Inferior parietal cortex (tissue), 1 donor: ENCODE results near the gene VAV2.

Experiments
- DNase-seq: peaks from one replicate; pipeline ENCODE4 v3.0.0-alpha.2; 2016; ENCODE audit errors: extremely low spot score

The VAV2 gene

DNA sequence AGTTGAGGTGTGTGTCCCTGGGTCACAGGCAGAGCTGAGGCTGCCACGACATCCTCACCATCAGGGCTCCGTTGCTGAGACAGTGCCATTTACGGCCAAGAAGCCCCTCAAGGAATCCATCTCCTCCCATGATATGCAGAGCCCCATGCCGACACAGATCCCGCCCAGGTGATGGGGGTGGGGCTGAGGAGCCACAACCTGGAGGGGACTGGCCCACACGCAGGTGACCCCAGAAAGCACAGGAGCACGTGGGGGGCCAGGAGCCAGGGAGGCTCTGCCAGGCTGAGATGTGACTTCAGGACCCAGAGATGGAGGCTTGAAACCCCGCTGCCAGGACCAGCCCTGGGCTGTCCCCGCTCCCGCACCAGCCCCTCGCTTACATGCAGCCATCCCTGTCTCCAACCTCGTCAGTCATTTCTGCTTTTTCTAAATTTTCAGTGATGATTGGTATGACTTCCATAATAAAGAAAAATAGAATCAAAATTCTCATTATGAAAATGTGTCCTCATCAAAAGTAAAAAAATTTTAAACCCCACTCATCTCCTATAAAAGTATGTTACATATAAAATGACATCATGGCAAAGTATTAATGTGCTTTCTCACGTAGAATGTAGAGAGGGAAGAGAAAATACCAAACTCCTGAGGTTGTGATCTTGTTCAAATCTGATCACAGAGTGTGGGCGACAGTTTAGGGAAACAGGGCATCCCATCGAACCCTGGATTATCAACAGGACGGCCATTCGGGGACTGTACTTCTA lies 155.9 kb downstream of the VAV2 start:
- DNase-seq, result no peak

DNA sequence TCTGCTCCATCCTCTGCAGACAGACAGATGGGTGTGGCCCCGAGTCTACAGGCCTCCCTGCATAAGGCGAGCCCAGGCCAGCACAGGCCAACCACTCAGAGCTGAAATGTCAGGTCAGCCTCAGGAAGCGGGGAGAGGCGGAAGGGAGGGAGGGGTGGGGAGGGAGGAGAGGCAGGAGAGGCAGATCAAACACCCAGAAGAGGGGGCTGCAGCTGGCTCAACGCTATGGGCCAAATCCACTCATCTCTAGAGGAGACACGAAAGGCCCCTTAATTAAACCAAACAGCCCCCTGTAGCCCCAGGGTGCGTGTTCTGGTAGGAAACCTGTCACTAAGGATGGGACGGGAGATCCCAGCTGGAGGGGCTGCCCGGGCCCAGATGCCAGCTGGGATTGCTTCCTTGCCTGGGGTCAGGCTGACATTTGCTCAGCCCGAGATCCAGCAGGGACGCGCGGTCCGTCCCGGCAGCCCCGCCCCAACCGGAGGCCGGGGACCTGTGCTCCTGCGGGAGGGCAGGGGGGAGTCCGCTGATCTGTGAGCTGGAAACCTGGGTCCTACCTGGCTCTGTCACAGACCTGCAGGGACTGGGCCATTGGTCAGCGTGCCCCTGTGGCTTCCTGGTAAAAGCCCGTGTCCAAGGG lies 156.7 kb downstream of the VAV2 start:
- no peak for DNase-seq

DNA sequence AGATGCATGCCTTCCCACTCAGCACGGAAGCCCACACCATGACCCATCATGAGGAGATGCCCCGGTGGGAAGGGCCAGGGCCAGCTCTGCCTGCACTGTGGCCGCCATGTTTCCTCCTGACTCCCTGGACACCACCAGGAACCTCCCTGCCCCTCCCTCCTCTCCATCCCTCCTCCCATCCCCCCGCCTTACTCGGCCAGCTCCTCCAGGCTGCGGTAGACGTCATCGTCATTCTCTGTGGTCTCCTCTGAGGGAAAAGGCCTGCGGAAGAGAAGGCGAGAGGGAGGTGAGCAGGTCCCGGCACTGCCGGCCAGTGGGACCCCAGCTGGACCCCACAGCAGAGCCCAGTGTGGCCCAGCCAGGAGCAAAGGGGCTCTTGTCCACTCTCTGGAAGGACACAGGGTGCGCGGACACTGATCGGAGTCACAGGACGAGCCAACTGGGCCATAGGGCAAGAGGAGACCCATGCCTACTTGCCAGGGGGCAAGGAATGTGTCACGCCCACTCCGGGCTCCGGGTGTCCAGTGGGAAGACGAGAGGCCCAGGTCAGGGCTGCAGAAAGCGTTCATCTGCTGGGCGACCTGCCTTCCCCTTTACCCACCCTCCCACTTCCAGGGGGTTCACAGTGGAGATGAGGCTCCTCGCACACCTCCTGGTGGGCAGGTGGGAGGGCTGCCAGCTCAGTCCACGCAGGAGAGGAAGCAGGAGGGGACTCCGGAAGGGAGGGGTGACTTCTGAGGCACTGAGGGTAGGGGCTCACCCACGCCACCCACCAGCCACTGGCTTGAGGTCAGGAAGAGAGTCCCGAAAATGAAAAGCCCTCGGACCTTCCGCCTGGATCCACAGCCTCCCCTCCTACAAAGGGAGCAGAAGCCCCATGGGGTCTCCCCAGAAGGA lies 157.8 kb downstream of the VAV2 start:
- no peak for DNase-seq

DNA sequence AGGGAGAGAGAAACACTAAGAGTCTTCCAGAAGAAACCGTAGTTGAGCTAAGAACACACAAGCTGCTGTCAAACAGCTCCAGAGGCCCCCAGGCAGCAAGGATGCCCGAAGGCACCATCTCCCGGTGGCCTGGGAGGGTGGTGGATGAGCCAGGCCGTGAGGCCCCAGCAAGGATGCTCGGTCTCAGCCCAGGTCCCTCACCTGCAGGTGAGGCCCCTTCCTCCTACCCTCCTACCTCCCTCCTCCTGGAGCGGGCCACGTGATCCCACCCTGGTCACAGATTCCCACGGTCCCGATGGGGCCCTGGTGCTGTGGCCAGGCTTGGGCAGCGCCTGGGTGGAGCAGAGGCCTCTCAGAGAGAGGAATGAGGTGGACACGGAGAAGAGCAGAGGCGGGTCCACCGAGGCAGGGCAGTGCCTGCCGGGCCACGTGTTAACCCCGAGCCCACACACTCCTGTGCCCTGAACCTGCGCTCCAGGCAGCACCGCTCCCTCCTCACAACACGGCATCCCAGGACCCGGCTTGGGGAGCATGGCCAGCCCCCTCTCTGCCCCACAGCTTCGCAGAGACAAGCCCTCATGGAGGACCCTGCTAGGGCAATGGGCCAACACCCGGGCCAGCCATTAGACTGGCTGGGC lies 158.6 kb downstream of the VAV2 start:
- no peak for DNase-seq

DNA sequence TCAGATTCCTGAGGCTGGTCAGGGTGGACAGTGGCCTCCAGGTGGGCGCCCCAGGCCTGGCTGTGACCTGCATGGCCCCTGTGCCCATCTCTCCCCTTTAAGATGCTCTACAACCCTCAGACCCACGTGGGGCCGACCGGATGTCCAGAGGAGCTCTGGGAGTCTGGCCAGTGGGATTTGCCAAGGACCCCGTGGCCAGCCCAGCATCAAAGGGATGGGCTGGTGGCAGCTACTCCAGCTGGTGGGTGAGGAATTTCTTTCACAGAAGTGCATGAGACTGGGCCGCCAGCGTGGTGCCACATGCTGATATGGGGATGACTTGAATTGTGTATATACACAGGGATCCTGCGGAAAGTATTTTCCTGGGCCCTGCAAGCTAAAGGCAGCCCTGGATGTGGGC lies 159.2 kb downstream of the VAV2 start:
- DNase-seq, result no peak

DNA sequence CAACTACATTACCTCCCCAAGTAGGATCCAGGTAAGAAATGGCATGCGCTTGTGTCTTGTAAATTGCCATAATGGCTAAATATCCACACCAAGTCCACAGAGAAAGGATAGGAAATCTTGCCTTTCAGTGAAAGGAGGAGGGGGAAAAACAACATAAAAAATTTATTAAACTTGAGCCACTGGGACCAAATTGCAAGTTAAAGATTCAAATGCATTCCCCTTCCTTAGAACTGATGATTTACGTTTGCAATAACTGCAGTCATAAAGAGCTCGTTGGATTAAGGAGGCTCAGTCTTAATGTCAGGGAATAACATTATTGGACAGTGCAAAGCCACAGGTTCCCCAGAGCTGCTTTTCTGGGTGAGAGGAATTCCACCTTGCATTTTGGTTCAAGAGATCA lies 161.4 kb downstream of the VAV2 start:
- no peak for DNase-seq

DNA sequence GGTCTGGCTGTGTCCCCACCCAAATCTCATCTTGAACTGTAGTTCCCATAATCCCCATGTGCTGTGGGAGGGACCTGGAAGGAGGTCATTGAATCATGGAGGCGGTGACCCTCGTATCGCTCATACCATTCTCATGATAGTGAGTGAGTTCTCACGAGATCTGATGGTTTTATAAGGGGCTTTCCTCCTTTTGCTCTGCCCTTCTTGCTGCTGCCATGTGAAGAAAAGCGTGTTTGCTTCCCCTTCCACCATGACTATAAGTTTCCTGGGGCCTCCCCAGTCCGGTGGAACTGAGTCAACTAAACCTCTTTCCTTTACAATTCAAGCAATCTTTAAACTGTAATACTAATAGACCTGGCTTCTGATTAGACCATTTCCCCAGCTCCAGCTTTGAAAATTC lies 161.8 kb downstream of the VAV2 start:
- DNase-seq, result no peak

DNA sequence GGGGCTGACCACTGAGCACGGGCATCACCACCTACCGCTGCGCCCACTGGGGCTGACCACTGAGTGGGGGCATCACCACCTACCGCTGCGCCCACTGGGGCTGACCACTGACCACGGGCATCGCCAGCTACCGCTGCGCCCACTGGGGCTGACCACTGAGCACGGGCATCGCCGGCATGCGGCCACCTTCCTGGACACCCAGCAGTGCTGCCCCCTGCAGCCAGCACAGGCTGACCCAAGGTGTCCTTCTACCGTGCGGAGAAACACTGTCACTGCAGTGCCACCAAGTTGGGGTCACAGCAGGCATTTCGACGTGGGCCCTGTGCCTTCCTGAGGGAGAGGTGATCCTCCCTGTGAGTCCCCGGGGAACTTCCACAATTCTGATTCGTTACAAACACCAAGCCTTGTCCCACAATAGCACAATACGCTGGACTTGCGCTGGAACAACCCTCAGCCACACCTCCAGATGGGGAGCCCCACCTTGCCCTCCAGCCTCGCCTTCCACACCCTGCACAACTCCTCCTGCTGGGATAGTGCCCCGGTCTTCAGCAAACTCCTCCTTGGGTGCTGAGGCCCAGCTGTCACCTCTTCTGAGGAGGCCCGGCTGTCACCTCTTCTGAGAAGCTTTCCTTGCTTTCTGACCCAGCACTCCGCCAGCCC lies 163.7 kb downstream of the VAV2 start:
- DNase-seq, result no peak

DNA sequence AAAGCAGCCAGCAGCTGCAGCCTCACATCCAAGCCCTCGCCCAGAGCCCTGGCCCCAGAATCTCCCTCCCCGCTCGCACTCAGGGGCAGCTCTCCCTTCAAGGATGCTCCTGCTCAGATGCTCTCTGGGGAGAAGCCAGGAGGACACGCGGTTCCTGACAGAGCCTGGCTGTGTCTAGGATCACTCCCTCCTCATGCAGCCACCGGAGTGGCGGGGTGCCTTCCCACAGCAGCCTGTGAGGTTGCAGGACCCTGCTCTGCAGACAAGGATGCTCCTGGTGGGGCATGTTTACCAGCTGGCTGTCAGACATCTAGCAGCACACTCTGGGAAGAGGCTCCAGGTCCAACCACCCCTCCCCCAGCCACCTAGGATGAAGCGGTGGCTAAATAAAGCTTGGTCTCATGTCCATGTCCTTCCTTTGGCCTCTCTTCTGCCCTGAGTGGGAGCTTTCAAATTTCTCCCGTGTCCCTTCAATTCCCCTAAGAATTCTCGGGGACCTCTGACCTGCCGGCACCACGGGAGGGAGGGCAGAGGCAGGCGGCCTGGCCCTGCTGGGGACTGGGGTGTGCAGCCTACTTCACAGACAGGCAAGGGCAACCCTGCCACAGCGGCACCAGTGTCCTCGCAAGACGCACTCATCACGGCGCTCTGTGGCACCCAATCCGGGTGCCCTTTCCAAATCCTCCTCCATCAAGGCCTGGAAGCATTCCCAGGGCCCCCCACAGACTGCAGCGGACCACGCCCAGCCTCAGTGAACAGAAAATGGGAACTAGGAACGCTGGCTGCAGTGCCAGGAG lies 165.6 kb downstream of the VAV2 start:
- DNase-seq, result no peak

DNA sequence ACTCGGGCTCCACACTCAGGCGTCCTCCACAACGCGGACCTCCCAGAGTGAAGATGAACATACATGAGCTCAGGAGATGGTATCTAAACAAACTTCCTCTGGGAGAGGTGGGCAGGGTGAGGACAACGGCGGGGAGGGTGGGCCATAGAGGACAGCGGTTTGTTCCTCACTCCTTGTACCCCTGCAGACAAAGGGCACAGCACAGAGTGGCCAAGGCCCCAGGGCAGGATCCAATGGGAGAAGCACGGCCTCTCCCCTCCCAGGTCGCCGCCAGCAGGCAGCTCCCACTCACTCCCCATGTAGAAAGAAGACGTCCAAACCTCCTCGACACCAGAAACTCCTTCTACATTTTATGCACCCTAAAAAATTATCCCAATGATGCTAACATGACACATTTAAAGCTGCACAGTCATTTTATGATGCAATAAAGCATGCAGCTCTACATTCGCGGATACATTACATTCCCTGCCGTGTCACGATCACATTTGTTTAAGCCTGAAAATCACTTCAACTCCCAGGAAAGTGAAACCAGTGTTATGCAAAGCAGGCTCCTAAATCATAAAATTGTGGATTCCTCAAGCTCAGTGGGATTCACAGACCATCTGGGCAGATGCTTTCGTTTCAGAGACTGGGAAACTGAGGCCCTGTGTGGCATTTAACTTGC lies 166.4 kb downstream of the VAV2 start:
- DNase-seq, result no peak

DNA sequence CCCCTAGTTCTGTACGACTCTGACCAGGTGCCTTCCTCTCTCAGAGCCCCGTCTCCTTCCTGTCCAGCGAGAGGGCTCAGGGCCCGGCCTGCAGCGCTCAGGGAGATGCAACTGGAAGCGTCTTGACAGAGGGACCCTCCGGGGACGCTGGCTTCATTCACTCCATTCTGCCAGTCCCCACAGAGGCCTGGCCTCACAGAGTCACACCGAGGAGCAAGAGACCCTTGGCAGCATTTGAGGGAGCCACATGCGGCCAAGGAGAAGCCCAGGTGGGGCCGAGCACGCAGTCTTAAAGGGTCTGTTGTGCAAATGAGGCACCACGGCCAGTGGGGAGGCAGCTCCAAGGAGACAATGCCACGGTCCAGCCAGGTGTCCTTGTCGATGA lies 167.3 kb downstream of the VAV2 start:
- DNase-seq, result no peak

DNA sequence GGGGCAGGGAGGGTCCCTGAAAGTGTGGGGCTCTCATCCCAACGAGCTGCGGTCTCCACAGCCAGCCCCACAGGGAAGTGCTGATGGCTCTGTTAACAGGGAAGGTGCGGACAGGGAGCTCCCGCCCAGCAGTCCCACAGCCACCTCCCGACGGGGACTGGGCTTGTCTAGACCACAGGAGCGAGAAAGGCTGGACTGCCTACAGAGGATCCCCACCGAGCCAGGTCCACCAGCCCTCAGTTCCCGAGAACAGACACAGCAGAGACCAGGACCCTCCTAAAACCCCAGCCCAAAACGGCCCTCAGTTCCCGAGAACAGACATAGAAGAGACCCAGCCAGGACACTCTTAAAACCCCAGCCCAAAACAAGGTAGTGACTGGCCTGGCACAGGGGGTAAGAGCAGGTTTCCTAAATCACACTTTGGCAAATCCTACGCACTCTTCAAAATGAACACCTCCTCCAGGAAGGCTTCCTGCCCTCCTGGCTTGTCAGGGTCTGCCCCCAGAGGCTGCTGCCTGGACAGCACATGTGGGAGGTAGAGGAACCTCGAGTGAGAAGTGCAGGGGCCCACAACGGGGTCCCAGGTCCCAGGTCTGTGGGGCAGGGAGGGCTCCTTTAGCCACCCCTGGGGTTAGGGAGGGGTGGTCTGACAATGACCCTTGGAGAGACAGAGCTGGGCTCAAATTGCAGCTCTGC lies 167.9 kb downstream of the VAV2 start:
- DNase-seq, result no peak

DNA sequence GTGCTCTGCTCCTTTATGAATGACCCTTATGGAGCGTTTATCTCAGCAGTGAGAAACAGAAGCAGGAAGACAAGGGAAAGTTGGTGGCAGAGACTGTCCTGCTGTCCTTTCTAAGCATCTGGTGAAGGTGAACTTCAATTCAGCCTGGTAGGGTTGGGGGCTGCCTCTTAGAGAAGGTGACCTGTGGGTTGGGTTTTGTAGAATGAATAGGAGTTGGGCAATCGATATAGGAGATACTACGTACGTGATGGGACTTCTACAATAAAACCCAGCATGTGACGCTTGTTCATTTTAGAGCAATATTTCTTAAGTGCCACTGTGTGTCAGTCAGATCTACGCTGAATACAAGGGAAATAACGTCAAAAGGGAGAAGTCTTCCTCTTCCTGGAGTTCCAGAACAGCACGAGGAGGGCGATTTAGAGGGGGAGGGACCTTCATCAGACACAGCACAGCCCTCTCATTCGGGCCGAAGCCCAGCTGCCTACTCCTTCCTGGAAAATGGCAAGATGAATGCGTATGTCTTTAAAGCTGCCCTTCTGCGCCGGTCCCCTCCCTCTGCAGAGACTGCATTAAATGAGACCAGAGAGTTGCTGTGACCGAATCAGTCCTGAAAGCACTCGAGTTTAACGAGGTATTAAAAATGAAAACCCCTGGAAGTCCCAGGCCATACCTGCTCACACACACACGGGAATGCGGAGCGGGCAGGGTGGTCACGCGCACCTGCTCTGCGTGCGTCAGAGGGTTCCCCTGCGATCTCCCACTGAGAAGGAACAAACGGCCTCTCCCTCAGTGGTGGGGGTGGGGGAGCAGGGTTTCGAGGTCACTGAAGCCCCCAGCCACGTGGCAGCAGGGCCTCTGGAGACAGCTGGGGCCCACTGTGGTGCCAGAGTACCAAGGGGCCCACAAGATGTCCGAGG lies 168.7 kb downstream of the VAV2 start:
- DNase-seq, result no peak

DNA sequence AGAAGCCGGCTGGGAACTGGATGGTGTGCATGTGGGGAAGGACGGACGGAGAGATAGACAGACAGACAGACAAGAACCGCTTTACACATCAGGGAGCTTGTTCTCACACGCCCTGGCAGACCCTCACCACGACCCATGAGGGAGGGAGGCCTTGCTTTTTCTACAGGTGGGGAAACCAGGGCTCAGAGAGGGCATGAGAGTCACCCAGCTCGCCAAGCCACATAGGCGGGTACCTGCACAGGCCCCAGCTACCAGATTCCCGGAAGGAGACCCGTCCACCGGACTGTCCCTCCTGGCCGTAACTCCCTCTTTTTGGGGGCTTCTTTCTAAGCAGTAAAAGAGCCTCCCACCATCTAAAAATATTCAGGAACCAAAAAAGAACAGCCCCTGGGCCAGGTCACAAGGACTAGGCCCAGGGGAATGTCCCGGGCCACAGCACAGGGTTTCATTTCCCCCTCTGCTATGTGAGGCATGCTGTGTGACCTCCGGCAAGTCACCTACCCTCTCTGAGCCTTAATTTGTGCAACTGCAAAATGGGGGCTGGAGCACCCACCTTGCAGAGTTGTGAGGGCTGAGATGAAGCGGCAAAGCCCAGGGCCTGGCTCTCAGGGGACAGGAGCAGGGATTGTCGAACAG lies 169.6 kb downstream of the VAV2 start:
- no peak for DNase-seq

DNA sequence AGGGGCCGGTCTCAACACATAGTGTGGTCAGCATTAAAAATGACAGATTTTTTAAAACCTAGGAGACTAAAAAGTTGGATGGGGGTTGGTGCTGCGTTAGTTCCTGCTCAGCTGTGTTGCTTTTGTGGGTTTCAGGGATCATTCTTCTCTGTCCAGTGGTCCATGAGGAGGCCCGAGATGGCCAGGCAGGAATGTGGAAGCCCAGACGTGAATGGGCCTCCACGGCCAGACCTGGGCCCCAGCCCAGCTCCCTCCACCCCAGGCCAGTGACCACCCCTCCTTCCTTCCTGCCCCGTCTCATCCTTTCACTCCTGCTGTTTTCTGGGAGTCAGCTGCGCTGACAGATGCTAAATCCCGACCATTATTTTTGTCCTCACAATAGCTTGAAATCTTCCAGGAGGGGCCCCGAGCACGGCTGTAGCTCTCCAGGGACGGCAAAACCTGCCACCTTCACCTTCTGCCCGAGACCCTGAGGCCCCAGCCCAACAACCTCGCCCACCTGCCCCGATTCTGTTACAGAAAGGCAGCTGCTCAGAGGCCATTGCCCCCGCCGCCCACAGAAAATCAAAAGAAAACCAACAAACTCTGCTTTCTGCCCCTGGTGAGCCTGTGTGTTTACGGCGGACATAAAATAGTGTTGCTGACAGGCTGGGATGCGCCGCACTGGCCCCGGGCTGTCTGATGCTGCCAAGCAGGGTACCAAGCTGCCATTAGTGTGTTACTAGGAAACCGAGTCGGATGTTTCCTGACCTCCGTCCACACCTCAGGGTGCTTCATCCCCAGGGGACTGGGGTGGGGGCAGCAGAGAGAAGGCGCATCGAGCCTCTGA lies 170.3 kb downstream of the VAV2 start:
- no peak for DNase-seq

DNA sequence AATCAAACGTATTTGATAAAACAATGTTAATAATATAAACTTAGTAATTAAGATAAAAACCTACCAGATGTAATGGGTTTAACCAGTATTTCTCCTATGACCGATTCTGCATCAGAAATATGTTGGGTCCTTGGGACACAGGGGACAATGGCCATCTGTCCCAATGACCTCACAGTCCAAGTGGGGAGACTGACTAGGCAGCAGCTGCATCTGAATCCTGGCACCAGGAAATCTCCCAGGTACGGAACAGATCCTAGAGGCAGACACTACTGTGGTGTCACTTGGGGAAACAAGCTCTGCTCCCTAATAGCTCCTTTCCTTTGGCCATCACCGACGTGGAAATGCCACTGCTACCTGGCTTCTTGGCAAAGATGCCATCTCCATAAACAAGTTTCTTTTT lies 172.2 kb downstream of the VAV2 start:
- no peak for DNase-seq

DNA sequence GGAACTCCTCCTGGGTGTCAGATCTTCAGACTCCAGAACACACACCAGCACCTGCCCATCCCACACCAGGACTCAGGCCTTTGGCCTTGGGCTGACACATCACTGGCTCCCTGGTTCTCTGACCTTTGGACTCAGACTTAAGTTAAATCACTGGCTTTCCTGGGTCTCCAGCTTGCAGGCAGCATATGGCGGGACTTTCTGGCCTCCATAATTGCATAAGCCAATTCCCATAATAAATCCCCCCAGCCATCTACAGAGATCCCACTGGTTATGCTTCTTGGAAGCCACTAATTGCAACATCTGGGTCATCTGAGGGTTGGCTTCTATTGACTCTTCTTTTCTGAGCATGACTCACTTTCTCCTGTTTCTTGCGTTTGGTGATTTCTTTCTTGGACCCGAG lies 173.7 kb downstream of the VAV2 start:
- DNase-seq, result no peak
